Activated T-helper 2 cell treated with anti-CD3 and anti-CD28 coated beads, Interferon-gamma antibody, Interleukin-2, Interleukin-4, amounts not matched to agents 10 μg/mL and 5 μg/mL and 100 μg/mL, durations not matched to agents 14 hours and 24 hours and 36 hours (primary cell): Measurements from ENCODE around the gene GLI3. TPM values are rescaled to one million over a fixed set of nuclear protein-coding genes. Genes with fewer than 3 reads are reported as not detected.

Experiments used
- DNase-seq: peaks from one replicate; pipeline ENCODE4 v3.0.0; 2021; ENCODE audit warnings: low spot score
- H3K27ac Mint-ChIP-seq: one replicate; pipeline ENCODE4 v1.8.0; 2021; ENCODE audit warnings: mixed read lengths
- H3K27me3 Mint-ChIP-seq: one replicate; pipeline ENCODE4 v1.8.0; 2021; ENCODE audit warnings: low read depth, mixed read lengths
- H3K36me3 Mint-ChIP-seq: one replicate; pipeline ENCODE4 v1.8.0; 2021; ENCODE audit warnings: low read depth, mixed read lengths
- H3K4me1 Mint-ChIP-seq: one replicate; pipeline ENCODE4 v1.8.0; 2021; ENCODE audit warnings: low read depth, mixed read lengths
- H3K4me3 Mint-ChIP-seq: one replicate; pipeline ENCODE4 v1.8.0; 2021; ENCODE audit warnings: low read depth, mild to moderate bottlenecking, moderate library complexity, mixed read lengths
- H3K9me3 Mint-ChIP-seq: one replicate; pipeline ENCODE4 v1.8.0; 2021; ENCODE audit warnings: mixed read lengths
- intact Hi-C: fragments of 100-400 bp; cut with micrococcal nuclease; formaldehyde crosslinking; loops from one replicate; pipeline ENCODE4 v1.15.1; 2023
- total RNA-seq: library from RNA; stranded (reverse); gene quantifications from 2 replicates; pipeline ENCODE4 v1.2.3, GENCODE V29; 2022

GLI3 gene
- total RNA-seq, 1 donor from 2014 or later, result not detected

DNA sequence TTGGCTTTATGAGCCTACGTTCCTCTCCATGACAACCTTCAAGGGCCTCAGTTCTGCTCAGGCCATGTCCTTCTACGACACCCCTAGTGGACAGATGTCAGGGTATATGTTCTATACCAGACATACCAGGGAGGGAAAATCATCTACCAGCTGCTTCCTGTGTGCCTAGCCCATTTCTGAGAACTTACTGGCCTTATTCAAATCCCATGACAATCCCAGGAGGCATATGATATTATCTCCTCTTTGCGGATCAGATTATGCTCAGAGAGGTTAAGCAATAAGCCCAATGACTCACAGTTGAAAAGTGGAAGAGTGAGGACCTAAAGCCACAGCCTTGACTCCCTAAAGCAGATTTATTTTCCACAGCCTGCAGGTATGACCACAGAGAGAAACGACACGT is 139.3 kb downstream of the GLI3 start:
- no peaks in the 10 kb centered on the region for H3K4me1 Mint-ChIP-seq
- no peaks in the 10 kb centered on the region for H3K36me3 Mint-ChIP-seq
- intact Hi-C loops, result no loop called here
- no peaks in the 10 kb centered on the region for H3K27me3 Mint-ChIP-seq
- H3K9me3 Mint-ChIP-seq, result no peaks in the 10 kb centered on the region
- no peak overlapping the region for H3K27ac Mint-ChIP-seq
- H3K4me3 Mint-ChIP-seq, result no peak overlapping the region
- no peak for DNase-seq

DNA sequence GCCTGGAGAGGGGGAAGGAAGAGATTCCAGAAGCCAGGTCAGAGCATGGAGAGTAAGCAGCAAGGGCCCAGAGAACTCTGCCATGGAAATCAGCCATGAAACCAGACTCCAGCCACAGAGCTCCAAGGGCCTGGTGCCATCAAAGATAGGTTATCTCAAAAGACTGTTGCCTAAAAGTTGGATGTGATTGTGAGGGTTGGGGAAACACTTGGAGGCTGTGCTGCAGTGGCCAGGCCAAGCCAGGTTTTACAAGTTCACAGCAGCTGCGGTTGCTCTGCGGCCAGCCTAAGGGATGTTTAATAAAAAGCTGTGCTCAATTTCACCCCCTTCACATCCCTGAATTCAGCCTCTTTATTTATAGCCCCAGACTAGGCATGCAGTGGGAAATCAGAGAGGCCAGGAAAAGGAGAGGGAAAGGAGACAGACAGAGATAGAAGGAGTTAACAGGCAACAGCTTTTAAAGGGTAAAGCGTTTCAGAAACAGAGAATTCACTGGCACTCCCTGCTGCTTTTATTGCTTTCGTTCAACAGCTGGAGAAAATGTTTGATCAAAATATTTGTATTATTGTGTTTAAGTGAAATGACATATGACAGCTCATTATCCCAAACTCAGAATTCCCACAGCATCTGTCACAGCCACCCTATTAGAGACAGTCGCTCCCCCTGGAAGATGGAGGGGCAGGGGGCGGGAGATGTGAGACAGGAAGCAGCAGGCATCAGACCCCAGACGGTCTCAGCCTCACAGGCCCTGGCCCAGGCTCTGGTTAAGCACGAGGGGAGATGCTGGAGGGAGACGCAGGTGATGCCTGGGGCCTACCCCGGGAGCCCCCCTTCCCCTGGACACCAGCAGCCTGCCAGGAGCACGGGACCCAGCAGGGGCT is 140.1 kb downstream of the GLI3 start:
- H3K27me3 Mint-ChIP-seq, result no peaks in the 10 kb centered on the region
- no peaks in the 10 kb centered on the region for H3K9me3 Mint-ChIP-seq
- no peak overlapping the region for H3K4me3 Mint-ChIP-seq
- H3K27ac Mint-ChIP-seq, result no peak overlapping the region
- intact Hi-C loops, result no loop called here
- no peaks in the 10 kb centered on the region for H3K4me1 Mint-ChIP-seq
- DNase-seq, result no peak
- no peaks in the 10 kb centered on the region for H3K36me3 Mint-ChIP-seq

GRCh38 chr7:42096268-42096667 is 140.7 kb downstream of the GLI3 start:
- no peaks in the 10 kb centered on the region for H3K36me3 Mint-ChIP-seq
- no peak overlapping the region for H3K4me3 Mint-ChIP-seq
- intact Hi-C loops, result no loop called here
- no peaks in the 10 kb centered on the region for H3K9me3 Mint-ChIP-seq
- no peaks in the 10 kb centered on the region for H3K4me1 Mint-ChIP-seq
- H3K27ac Mint-ChIP-seq, result no peak overlapping the region
- DNase-seq, result no peak
- no peaks in the 10 kb centered on the region for H3K27me3 Mint-ChIP-seq

DNA sequence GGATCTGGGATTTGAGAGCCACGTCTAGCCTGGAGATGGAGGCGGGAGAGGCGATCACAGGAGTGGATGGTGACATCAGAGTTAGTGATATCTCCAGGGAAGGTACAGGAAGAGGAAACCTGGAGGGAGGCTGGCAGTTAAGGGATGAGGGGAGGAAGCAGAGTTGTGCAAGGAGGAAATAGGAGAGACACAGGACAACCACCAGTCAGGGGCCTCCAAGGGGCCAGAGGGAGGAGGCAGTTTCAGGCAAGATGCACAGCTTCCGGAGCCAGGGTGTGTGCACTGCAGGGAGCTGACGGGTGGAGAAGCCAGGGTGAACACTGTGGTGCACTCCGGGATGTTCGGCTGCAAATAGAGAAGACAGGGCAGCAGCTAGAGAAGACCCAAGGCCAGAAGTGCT is 141.2 kb downstream of the GLI3 start:
- no peaks in the 10 kb centered on the region for H3K36me3 Mint-ChIP-seq
- DNase-seq, result no peak
- H3K9me3 Mint-ChIP-seq, result no peaks in the 10 kb centered on the region
- H3K4me1 Mint-ChIP-seq, result no peaks in the 10 kb centered on the region
- no peak overlapping the region for H3K27ac Mint-ChIP-seq
- no peak overlapping the region for H3K4me3 Mint-ChIP-seq
- intact Hi-C loops, result no loop called here
- H3K27me3 Mint-ChIP-seq, result no peaks in the 10 kb centered on the region

GRCh38 chr7:42093349-42093905 is 143.6 kb downstream of the GLI3 start:
- no peak overlapping the region for H3K27ac Mint-ChIP-seq
- H3K27me3 Mint-ChIP-seq, result no peaks in the 10 kb centered on the region
- intact Hi-C loops, result no loop called here
- DNase-seq, result no peak
- no peaks in the 10 kb centered on the region for H3K36me3 Mint-ChIP-seq
- no peaks in the 10 kb centered on the region for H3K9me3 Mint-ChIP-seq
- H3K4me3 Mint-ChIP-seq, result no peak overlapping the region
- no peaks in the 10 kb centered on the region for H3K4me1 Mint-ChIP-seq

DNA sequence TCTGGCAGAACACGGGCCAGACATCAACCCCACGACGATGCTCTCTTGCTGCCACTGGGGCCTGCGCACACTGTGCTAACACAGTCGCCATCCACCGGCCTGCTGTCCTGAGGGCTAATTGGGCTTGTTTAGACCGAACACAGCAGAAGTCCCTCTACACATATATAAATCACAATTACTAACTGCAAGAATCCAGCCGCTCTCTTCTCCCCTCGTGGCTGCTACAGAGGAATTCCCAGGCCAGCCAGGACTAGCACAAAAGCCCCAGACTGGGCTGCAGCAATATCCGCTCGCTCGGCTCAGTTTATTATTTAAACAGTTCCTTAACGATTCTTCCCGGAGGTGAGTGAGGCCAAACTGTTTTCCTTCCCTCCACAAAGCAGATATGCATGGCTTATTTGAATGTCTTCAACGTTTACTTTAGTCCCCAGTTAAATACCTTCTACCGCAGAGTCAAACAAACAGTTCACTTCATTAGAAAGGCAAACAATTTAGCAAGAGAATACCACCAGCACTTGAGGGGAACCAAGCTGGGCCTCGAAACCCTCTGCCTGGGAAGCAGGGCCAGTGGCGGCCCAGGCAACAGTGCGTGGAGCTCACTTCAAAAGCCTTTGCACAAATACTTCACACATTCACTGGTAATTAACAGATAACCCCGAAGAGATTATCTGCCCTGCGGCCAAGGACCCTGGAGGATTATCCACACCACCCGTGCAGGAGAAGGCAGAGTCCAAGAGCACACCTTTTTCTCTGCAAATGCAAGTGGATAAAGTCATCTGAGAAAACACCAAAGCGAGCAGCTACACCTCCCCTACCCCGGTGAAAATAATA is 145.3 kb downstream of the GLI3 start:
- no peaks in the 10 kb centered on the region for H3K36me3 Mint-ChIP-seq
- intact Hi-C loops, result no loop called here
- H3K9me3 Mint-ChIP-seq, result no peaks in the 10 kb centered on the region
- H3K4me1 Mint-ChIP-seq, result no peaks in the 10 kb centered on the region
- H3K27me3 Mint-ChIP-seq, result no peaks in the 10 kb centered on the region
- no peak overlapping the region for H3K4me3 Mint-ChIP-seq
- H3K27ac Mint-ChIP-seq, result no peak overlapping the region
- no peak for DNase-seq

- Mint-ChIP-seq H3K4me1 (no peaks in the 10 kb centered on the region), H3K27ac (no peak overlapping the region), H3K36me3 (no peaks in the 10 kb centered on the region), H3K9me3 (no peaks in the 10 kb centered on the region), H3K4me3 (no peak overlapping the region), H3K27me3 (no peaks in the 10 kb centered on the region)
- intact Hi-C loops, result no loop called here
- DNase-seq, result no peak
Observed at GRCh38 chr7:42090806-42091205, 146.2 kb downstream of the GLI3 start.

DNA sequence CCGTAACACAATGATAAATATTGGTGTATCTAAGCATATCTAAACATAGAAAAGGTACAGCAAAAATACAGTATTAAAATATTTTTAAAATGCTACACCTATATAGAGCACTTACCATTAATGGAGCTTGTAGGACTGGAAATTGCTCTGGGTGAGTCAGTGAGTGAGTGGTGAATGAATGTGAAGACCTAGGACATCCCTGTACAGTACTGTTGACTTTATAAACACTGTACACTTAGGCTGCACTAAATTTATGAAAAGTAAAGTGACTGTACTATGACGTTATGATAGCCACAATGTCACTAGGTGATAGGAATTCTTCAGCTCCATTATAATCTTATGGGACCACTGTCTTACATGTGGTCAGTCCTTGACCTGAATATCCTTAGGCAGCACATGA is 147.0 kb downstream of the GLI3 start:
- H3K36me3 Mint-ChIP-seq, result no peaks in the 10 kb centered on the region
- H3K27ac Mint-ChIP-seq, result no peak overlapping the region
- intact Hi-C loops, result no loop called here
- H3K9me3 Mint-ChIP-seq, result no peaks in the 10 kb centered on the region
- H3K4me1 Mint-ChIP-seq, result no peaks in the 10 kb centered on the region
- H3K4me3 Mint-ChIP-seq, result no peak overlapping the region
- no peak for DNase-seq
- H3K27me3 Mint-ChIP-seq, result no peaks in the 10 kb centered on the region

GRCh38 chr7:42087616-42088015 is 149.4 kb downstream of the GLI3 start:
- H3K4me1 Mint-ChIP-seq, result no peaks in the 10 kb centered on the region
- intact Hi-C loops, result no loop called here
- H3K36me3 Mint-ChIP-seq, result no peaks in the 10 kb centered on the region
- no peaks in the 10 kb centered on the region for H3K9me3 Mint-ChIP-seq
- peaks cover 3% of the 10 kb centered on the region for H3K27me3 Mint-ChIP-seq
- H3K27ac Mint-ChIP-seq, result no peak overlapping the region
- no peak for DNase-seq
- H3K4me3 Mint-ChIP-seq, result no peak overlapping the region

DNA sequence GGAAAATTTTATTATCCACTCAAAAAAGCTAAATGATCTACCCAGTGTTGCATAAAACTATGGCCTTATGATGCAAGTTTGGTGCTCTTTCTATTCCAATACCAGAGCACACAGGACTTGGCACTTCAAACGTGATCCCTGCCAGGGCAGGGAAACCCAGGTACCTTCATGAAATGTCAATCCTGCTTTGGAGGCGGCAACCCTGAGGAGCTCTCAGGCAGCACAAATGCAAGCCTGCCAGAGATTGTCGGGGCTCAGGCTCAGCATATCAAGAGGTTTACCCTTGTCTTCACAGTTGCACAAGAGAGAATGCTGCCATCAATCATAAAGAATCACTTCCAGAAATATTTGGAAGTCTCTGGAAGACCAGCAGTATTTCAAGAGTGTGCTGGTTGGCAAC is 151.5 kb downstream of the GLI3 start:
- Mint-ChIP-seq H3K4me1 (no peaks in the 10 kb centered on the region), H3K36me3 (no peaks in the 10 kb centered on the region), H3K9me3 (no peaks in the 10 kb centered on the region), H3K4me3 (no peak overlapping the region), H3K27me3 (peaks cover 3% of the 10 kb centered on the region), H3K27ac (no peak overlapping the region)
- no peak for DNase-seq
- intact Hi-C loops, result no loop called here

- no peak overlapping the region for H3K27ac Mint-ChIP-seq
- H3K4me1 Mint-ChIP-seq, result no peaks in the 10 kb centered on the region
Observed at GRCh38 chr7:42084263-42084662, 152.7 kb downstream of the GLI3 start.

GRCh38 chr7:42083284-42083683 is 153.7 kb downstream of the GLI3 start:
- intact Hi-C loops, result no loop called here
- DNase-seq, result no peak
- Mint-ChIP-seq H3K4me3 (no peak overlapping the region), H3K27ac (no peak overlapping the region), H3K36me3 (no peaks in the 10 kb centered on the region), H3K4me1 (no peaks in the 10 kb centered on the region), H3K27me3 (peaks cover 3% of the 10 kb centered on the region), H3K9me3 (no peaks in the 10 kb centered on the region)

More at GRCh38 chr7:42084263-42084662, 152.7 kb downstream of the GLI3 start:
- peaks cover 3% of the 10 kb centered on the region for H3K27me3 Mint-ChIP-seq
- no peaks in the 10 kb centered on the region for H3K9me3 Mint-ChIP-seq
- no peak overlapping the region for H3K4me3 Mint-ChIP-seq
- no peak for DNase-seq
- H3K36me3 Mint-ChIP-seq, result no peaks in the 10 kb centered on the region
- intact Hi-C loops, result no loop called here

GRCh38 chr7:42082144-42082543 is 154.9 kb downstream of the GLI3 start:
- DNase-seq, result no peak
- Mint-ChIP-seq H3K27ac (no peak overlapping the region), H3K4me3 (no peak overlapping the region), H3K9me3 (no peaks in the 10 kb centered on the region), H3K36me3 (no peaks in the 10 kb centered on the region), H3K4me1 (no peaks in the 10 kb centered on the region), H3K27me3 (peaks cover 3% of the 10 kb centered on the region)
- intact Hi-C loops, result no loop called here
